ENCODE measurements around the gene BEX3.

- TF ChIP-seq POLR2AphosphoS5 (IDR thresholded peaks at IDR 0.05) (no peak), CTCF (IDR thresholded peaks at IDR 0.05) (no peak), POLR2A (IDR thresholded peaks at IDR 0.05) (no peak)
Observed at GRCh38 chrX:103415068-103415467, 38.7 kb downstream of the BEX3 start.

Measured in breast epithelium (tissue), 3 donors.